GM12878 (cell line): ENCODE data around the gene CPVL. TPM values are rescaled to one million over a fixed set of nuclear protein-coding genes. Genes with fewer than 3 reads are reported as not detected.

Experiments used
- ATAC-seq: fragments of 200-7000 bp; cut with Tn5 transposase; 3 replicates; pipeline ENCODE4 v1.9.1; 2020; ENCODE audit warnings: mild to moderate bottlenecking, moderate library complexity
- BruUV-seq: library from RNA; stranded (reverse); fragments of 400-500 nt; replicated peaks from 2 replicates; lab custom pipeline; 2021; lab: Mats Ljungman, UMichigan
- CTCF ChIA-PET: fragments of 300-600 bp; sonication (Branson Sonifier 250); formaldehyde crosslinking; extraction: SDS; loops from one replicate; lab custom pipeline; 2021; ENCODE audit warnings: inconsistent platforms; lab: Yijun Ruan, JAX
- POLR2A ChIA-PET: fragments of 350-600 bp; formaldehyde crosslinking; extraction: SDS; loops from one replicate; lab custom pipeline; 2021; ENCODE audit warnings: inconsistent platforms; lab: Charles Lee
- RAD21 ChIA-PET: fragments of 300-600 bp; sonication (Branson Sonifier 250); formaldehyde crosslinking; loops from one replicate; lab custom pipeline; 2023; ENCODE audit warnings: antibody characterized with exemption; ENCODE audit not compliant: unreplicated experiment; lab: Charles Lee
- SMC1A ChIA-PET: fragments of 300-600 bp; sonication (Branson Sonifier 250); formaldehyde crosslinking; loops from one replicate; lab custom pipeline; 2023; ENCODE audit not compliant: unreplicated experiment, uncharacterized antibody; lab: Charles Lee
- DNase-seq: peaks from one replicate; pipeline ENCODE4 v3.0.0-alpha.2; 2011; ENCODE audit warnings: low read depth, low spot score
- FAIRE-seq: peaks from 3 replicates; lab custom pipeline; 2011; peaks lifted over from hg19 to GRCh38; lab: Jason Lieb, UNC
- H2AFZ ChIP-seq: 2 replicates; pipeline ENCODE4 v1.6.0; 2011; ENCODE audit warnings: low read depth, low read length, control low read depth; ENCODE audit not compliant: control insufficient read depth
- H3K27ac ChIP-seq: 2 replicates; pipeline ENCODE4 v1.5.1; 2011; ENCODE audit warnings: control low read depth; ENCODE audit not compliant: control insufficient read depth, insufficient read depth
- H3K27me3 ChIP-seq, 2 experiments: replicated peaks in 1 of 2; 2 replicates each; pipeline versions ENCODE4 v1.6.0 to v1.6.1; 2011; ENCODE audit warnings: low read length in 1 of 2; ENCODE audit not compliant: control insufficient read depth in 2 of 2, insufficient read depth in 2 of 2
- H3K36me3 ChIP-seq, 2 experiments: 2 replicates each; pipeline ENCODE4 v1.5.1; 2011; ENCODE audit warnings: low read length in 1 of 2; ENCODE audit not compliant: control insufficient read depth in 2 of 2, insufficient read depth in 2 of 2
- H3K4me1 ChIP-seq: 2 replicates; pipeline ENCODE4 v1.6.1; 2011; ENCODE audit warnings: mild to moderate bottlenecking, low read length, moderate library complexity, mixed read lengths; ENCODE audit not compliant: control insufficient read depth, insufficient read depth
- H3K4me2 ChIP-seq: 2 replicates; pipeline ENCODE4 v1.6.0; 2011; ENCODE audit warnings: control low read depth; ENCODE audit not compliant: control insufficient read depth, insufficient read depth
- H3K4me3 ChIP-seq: fragments of 200-600 bp; sonication (generic); 2 replicates; pipeline ENCODE4 v1.5.1; 2016
- H3K79me2 ChIP-seq: 2 replicates; pipeline ENCODE4 v1.6.0; 2011; ENCODE audit warnings: low read length; ENCODE audit not compliant: control insufficient read depth, insufficient read depth
- H3K9ac ChIP-seq: 2 replicates; pipeline ENCODE4 v1.8.0; 2011; ENCODE audit warnings: low read length, control low read depth, mixed read lengths; ENCODE audit not compliant: control insufficient read depth, insufficient read depth
- H3K9me3 ChIP-seq: replicated peaks from 3 replicates; pipeline ENCODE4 v1.5.1; 2011; ENCODE audit warnings: mild to moderate bottlenecking, low read length; ENCODE audit not compliant: control insufficient read depth, insufficient read depth
- H4K20me1 ChIP-seq: 2 replicates; pipeline ENCODE4 v1.6.0; 2011; ENCODE audit not compliant: control insufficient read depth, insufficient read depth
- LARP7 ChIP-seq: fragments of 450-650 bp; IDR thresholded peaks from 2 replicates; pipeline ENCODE4 v1.6.1; 2017; ENCODE audit warnings: mild to moderate bottlenecking
- NBN ChIP-seq: fragments of 450-650 bp; IDR thresholded peaks from 2 replicates; pipeline ENCODE4 v1.6.1; 2016
- POLR2A ChIP-seq: IDR thresholded peaks from 2 replicates; pipeline ENCODE4 v1.6.1; 2011; ENCODE audit warnings: low read depth, mild to moderate bottlenecking, low read length
- RELB ChIP-seq: fragments of 450-650 bp; IDR thresholded peaks from 2 replicates; pipeline ENCODE4 v1.6.1; 2017; ENCODE audit warnings: low read depth, mild to moderate bottlenecking, moderate library complexity
- SMC3 ChIP-seq: IDR thresholded peaks from 2 replicates; pipeline ENCODE4 v1.6.1; 2011; ENCODE audit warnings: low read length, improper control_type of control experiment, borderline replicate concordance
- SREBF1 ChIP-seq: IDR thresholded peaks from 2 replicates; pipeline ENCODE4 v1.6.1; 2012; ENCODE audit warnings: mild to moderate bottlenecking, low read length
- STAT1 ChIP-seq: fragments of 450-650 bp; conservative IDR thresholded peaks from 2 replicates; pipeline ENCODE4 v1.6.1; 2014; ENCODE audit warnings: antibody characterized with exemption, mild to moderate bottlenecking
- TARDBP ChIP-seq: IDR thresholded peaks from 2 replicates; pipeline ENCODE4 v1.6.1; 2016; ENCODE audit warnings: borderline replicate concordance
- TCF7 ChIP-seq: IDR thresholded peaks from 2 replicates; pipeline ENCODE4 v1.6.1; 2014; ENCODE audit warnings: antibody characterized with exemption, borderline replicate concordance
- WGBS: methylation state at CpG from one replicate; pipeline ENCODE4 v1.1.6; 2016; ENCODE audit warnings: low lambda C conversion rate; ENCODE audit not compliant: insufficient replicate concordance, insufficient coverage; ENCODE audit errors: missing lambda C conversion rate; 5-methylcytosine and 5-hydroxymethylcytosine counted together
- in situ Hi-C: fragments of 300-500 bp; cut with MboI; formaldehyde crosslinking; loops from 9 replicates; pipeline ENCODE4 v1.14.3; 2018; ENCODE audit warnings: mixed read lengths
- intact Hi-C: fragments of 100-400 bp; cut with micrococcal nuclease; formaldehyde crosslinking; loops from one replicate; pipeline ENCODE4 v1.14.2; 2022; ENCODE audit not compliant: unreplicated experiment
- polyA plus RNA-seq, 11 experiments: library from polyadenylated mRNA; depleted of rRNA in 4 of 11; unstranded in 6 of 11; stranded (reverse) in 5 of 11; fragments of >200 nt; fragmentation: Nextera tagmentation in 4 of 11; fragmentation: Illumina TruSeq in 1 of 11; extraction: Ambion mirVana in 4 of 11; extraction: Trizol in 1 of 11; gene quantifications; 1 replicate in 1 of 11; 2 replicates in 10 of 11; pipeline versions ENCODE4 v1.2.1 to v1.2.3, GENCODE V29; 2011 to 2016; ENCODE audit warnings: inconsistent platforms in 2 of 11, missing spikeins in 2 of 11, low read depth in 1 of 11
- total RNA-seq, 4 experiments: library from RNA; depleted of rRNA in 3 of 4; stranded (reverse); fragments of >200 nt in 3 of 4; fragmentation: Illumina TruSeq in 1 of 4; extraction: Trizol in 1 of 4; gene quantifications; 2 replicates each; pipeline versions ENCODE4 v1.2.1 to v1.2.3, GENCODE V29; 2013 to 2021
- TF ChIP-seq, protein P1 (sequence below): IDR thresholded peaks from 2 replicates; pipeline ENCODE4 v1.6.1; 2011; ENCODE audit warnings: borderline replicate concordance, low read depth, mild to moderate bottlenecking, moderate library complexity, mixed read lengths, low read length; ENCODE audit not compliant: insufficient read depth; ENCODE audit errors: extremely low read length

Gene CPVL
- total and polyA plus RNA-seq, 10 of the 15 experiments (the other 5 are each of a cell fraction or from before 2014, with no cell fraction given) = 0.59 TPM; not detected in 9

DNA sequence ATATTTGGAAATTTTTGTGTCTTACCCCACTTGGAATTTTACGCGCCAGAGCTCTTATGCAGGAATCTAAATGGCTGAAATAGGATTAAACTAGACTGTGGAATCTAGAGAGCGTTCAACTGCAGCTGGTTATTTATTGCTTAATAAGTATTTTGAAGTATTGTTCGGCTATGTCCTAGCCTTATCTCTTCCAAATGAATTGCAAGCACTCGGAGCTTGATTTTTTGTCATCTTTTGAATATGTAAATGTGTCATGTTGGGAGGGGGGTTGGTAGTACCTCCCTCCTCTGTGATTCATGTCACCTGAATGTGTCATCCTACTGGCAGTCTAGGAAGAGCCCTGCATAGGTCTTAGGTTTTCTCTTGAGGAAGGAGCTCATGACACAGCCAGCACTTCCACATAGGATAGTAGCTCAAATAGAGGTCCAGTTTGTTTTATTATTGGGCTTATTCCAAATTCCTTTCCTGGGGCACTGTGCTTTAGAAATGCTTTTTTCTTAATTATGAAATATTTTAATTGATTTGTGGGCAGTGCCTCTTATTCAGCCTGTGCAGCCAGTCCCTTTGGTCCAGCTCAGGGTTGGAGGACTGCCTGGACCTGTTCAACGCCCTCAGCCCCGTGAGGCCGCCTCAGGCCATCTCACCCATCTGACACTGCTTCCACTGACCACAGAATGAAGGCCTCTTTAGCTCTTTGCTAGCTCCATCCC, 165.7 kb downstream of the CPVL start:
- RAD21 ChIA-PET = no interaction called here
- H3K4me2 ChIP-seq = no peak overlapping the region
- no peak overlapping the region for H2AFZ ChIP-seq
- H3K27ac ChIP-seq = no peak overlapping the region
- H3K27me3 ChIP-seq = peaks cover 0 to 4% of the 10 kb centered on the region in 2 experiments; a peak in 2 of 4 replicates
- POLR2A ChIA-PET = no interaction called here
- CTCF ChIA-PET = no interaction called here
- no peaks in the 10 kb centered on the region for H3K9me3 ChIP-seq
- H3K9ac ChIP-seq = no peak overlapping the region
- SMC1A ChIA-PET = no interaction called here
- no peaks in the 10 kb centered on the region for H3K36me3 ChIP-seq
- DNase-seq (no peak), FAIRE-seq (no peak)
- H3K4me1 ChIP-seq = no peaks in the 10 kb centered on the region
- in situ Hi-C loops (no loop called here), intact Hi-C loops (no loop called here)
- H4K20me1 ChIP-seq = no peaks in the 10 kb centered on the region
- H3K79me2 ChIP-seq = no peaks in the 10 kb centered on the region
- TF ChIP-seq TARDBP = no peak
- TF ChIP-seq LARP7 = no peak
- no peak for TF ChIP-seq STAT1
- no peak for TF ChIP-seq POLR2A
- no peak for TF ChIP-seq TCF7
- TF ChIP-seq RELB = no peak
- TF ChIP-seq, protein P1, sequence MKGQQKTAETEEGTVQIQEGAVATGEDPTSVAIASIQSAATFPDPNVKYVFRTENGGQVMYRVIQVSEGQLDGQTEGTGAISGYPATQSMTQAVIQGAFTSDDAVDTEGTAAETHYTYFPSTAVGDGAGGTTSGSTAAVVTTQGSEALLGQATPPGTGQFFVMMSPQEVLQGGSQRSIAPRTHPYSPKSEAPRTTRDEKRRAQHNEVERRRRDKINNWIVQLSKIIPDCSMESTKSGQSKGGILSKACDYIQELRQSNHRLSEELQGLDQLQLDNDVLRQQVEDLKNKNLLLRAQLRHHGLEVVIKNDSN = no peak
- TF ChIP-seq NBN = no peak
- no peak for TF ChIP-seq SREBF1
- TF ChIP-seq SMC3 = no peak
- TF ChIP-seq, all 136 proteins: peak for 0
- no TSS peak for BruUV-seq
- H3K4me3 ChIP-seq = no peak overlapping the region
- 55% methylated on average over 8 of the region's 8 CpGs for WGBS
- no peak for ATAC-seq
